UCSD-AML1 (cell line): ENCODE data around the gene ELMO1.

Source experiments
- DNase-seq: peaks from one replicate; lab custom pipeline; 2025; ENCODE audit not compliant: unreplicated experiment; lab: John Stamatoyannopoulos, UW

ELMO1 gene

GRCh38 chr7:37198041-37198905 is 250.4 kb downstream of the ELMO1 start:
- no peak for DNase-seq

- no peak for DNase-seq
Observed at GRCh38 chr7:37197108-37197507, 251.6 kb downstream of the ELMO1 start.

DNA sequence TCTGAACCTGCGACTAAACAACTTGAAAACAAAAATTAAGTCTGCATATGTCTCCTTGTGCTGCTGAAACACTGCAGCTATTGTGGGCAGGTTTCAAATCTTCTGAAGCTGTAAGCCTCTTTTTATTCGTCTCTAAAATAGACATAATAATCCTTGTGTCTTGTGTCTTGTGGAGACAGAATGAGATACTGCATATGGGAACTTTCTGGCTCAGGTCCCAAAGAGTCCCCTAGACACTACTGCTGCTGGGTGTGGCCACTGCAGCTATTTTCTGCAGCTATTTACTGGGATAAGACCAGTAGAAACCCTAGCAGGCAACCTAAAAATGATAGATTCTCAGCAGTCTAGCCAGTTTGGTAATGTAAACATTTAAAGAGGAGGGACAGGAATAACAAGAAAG is 252.0 kb downstream of the ELMO1 start:
- no peak for DNase-seq

- no peak for DNase-seq
Observed at GRCh38 chr7:37195388-37195787, 253.3 kb downstream of the ELMO1 start.

DNA sequence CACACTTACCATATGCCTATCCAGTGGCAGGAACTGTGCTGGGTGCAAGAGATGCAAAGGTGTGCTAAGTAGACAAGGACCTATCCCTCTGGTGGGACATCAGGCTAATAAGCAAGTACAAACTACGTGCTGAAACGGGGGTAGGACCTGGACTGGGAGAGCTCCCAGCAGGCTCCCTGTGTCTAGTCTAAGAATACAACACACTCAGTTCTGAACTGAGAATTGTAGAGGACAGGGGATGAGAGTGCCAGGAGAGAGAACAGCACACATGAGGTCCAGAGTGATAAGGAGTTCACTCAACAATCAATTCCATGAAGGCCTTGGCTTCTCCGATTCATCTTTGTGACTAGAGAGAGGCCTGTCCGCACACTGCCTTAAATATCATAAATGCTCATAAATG is 253.7 kb downstream of the ELMO1 start:
- DNase-seq, result no peak

- no peak for DNase-seq
Observed at GRCh38 chr7:37193775-37194135, 254.9 kb downstream of the ELMO1 start.

GRCh38 chr7:37193087-37193774 is 255.4 kb downstream of the ELMO1 start:
- no peak for DNase-seq

DNA sequence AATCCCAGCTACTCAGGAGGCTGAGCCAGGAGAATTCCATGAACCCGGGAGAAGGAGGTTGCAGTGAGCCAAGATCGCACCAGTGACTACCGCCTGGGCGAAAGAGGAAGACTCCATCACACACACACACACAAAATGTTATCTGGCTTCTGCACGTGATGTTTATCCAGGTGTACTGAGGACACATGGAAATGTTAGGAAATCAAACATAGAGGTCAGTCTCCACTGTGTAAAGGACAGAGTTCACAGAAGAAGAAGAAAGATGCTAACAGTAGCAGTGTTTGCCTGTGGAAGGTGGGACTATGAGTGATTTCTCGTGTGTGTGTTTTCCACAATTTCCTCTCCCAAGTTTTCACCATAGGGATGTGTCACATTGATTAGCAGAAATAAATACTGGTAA is 256.9 kb downstream of the ELMO1 start:
- no peak for DNase-seq

- no peak for DNase-seq
Observed at GRCh38 chr7:37187179-37187578, 261.5 kb downstream of the ELMO1 start.

GRCh38 chr7:37186753-37187152 is 261.9 kb downstream of the ELMO1 start:
- no peak for DNase-seq

DNA sequence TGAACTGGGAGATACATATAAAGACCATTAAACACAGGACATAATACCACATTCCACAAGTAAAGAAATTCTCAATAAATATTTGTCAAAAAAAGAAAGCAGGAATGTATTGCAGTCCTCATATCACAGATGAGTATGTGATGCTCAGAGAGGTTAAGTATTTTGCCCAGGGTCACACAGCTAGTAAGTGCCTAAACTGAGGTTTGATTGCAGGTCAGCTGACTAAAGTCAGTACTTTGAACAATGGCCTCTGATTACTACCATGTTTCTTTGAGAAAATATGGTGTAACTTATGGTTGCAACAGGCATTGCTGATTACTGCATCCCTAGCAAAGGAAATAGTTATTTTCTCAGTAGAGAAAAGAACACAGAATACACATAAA is 267.1 kb downstream of the ELMO1 start:
- DNase-seq, result no peak

DNA sequence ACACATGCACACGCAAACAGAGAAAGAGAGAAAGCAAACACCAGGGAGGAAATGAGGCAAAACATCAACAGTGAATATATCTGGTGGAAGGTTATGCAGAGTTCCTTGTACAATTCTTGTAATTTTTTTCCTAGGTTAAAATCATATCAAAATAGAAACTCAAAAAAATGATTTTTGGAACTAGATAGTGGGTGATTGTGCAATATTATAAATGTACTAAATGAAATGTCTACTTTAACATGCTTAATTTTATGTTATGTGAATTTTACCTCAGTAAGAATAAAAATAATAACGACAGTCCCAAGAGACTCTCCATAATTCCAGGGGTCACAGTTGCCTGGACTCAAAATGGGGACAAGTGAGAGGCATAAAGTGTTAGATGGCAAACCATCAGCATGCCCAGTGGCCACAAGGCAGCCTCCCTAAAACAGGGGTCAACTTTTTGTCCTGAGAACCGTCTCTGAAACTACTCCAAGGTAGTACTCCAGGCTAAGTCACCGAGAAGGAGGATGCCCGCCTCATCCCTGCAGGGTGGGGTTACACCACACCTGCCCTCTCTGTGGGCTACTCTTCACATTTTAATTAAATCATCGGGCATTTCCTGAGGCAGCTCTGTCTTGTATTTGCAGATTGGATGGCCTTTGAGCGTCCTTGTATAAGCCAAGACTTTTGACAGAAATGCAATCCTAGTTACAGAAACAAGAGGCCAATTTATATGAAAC is 267.7 kb downstream of the ELMO1 start:
- no peak for DNase-seq

DNA sequence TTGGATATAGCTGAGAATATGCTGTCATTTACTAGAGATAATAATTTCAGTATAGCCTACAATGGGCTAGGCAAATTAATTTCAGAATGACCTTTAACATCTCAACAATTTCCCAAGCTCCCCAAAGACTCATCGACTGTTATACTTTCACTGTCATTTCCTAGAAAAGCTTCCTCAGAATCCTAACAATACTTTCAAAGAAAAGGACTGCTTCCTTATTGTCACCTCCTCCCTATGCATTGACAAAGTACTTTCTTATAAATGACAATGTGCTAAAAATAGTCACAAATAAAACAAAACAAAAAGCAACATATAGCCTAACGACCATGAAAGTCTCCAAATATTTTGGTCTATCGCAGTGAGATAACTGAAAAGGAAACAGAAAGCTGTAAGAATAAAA is 272.6 kb downstream of the ELMO1 start:
- no peak for DNase-seq

- no peak for DNase-seq
Observed at GRCh38 chr7:37174460-37174859, 274.2 kb downstream of the ELMO1 start.

- DNase-seq, result no peak
Observed at GRCh38 chr7:37173670-37174069, 275.0 kb downstream of the ELMO1 start.

DNA sequence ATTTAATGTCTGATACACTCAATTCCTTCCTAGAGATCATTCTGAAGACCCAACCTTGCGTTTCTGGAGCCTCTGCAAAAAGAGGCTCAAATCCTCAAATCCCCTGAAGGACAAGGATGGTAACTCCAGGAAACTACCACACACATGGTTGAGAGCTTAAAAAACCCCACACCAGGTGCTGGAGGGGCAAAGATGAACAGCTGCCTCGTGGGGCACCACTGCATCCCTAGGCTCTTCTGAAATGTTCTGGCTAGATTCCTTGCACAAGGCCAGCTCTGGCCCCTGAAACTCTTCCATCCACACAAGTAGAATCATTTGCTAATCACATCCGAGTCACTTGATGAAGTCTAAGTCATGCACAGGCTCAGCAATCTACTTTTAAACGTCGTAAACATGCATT is 286.6 kb downstream of the ELMO1 start:
- no peak for DNase-seq

DNA sequence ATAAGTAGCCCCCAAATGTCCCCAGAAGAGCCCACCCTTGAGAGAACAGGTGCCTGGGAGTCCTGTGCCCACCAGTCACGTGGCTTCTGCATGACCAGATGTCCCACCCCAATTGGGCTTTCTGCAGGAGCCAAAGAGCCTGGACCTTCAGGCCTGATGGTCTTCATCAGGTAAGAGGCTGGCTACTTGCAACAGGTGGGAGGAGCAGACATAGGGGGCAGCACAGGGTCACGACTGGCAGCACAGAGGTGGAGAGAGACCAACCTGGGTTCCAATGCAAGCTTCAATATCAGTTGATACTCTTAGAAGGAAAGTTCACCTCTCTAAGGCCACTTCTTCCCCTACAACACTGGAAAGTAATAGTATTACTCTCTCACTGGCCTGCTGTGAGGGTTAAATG is 288.0 kb downstream of the ELMO1 start:
- DNase-seq, result no peak

- no peak for DNase-seq
Observed at GRCh38 chr7:37153376-37153775, 295.3 kb downstream of the ELMO1 start.

- DNase-seq, result no peak
Observed at GRCh38 chr7:37151741-37152413, 296.8 kb downstream of the ELMO1 start.

DNA sequence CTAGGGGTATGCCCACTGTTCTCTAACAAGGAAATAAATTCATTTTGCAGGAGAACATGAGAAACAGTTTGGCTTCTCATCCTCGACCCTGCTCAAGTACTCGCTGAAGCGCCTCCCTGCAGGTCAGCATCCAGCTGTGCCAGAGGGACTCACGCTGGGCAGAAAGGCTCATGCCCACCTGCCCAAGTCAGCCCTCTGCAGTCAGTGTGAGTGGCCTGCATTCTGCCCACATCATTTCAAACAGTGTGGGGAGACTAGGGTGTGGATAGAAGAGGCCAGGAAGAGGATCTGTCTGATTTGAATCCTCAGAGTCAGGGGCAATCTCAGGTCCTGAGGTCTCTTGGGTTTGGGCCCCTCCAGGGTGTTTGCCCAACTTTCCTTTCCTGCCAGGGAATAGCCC is 297.8 kb downstream of the ELMO1 start:
- DNase-seq, result no peak

DNA sequence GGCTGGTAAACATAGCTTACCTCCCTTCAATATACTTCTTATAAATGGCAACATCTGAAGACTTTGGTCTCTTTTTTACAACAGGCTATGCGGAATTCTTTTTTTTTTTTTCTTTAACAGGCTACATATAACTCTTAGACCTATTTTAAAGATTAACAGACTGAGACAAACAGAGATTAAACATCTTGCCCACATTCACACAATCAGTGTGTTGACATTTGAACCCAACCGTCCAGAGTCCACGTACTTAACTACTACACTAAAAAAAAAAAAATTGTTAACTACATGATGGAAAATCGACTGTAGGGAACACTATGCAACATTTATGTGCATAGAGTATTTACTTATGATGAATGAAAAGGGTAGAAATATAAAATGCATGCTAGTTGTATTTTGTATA is 298.5 kb downstream of the ELMO1 start:
- no peak for DNase-seq

DNA sequence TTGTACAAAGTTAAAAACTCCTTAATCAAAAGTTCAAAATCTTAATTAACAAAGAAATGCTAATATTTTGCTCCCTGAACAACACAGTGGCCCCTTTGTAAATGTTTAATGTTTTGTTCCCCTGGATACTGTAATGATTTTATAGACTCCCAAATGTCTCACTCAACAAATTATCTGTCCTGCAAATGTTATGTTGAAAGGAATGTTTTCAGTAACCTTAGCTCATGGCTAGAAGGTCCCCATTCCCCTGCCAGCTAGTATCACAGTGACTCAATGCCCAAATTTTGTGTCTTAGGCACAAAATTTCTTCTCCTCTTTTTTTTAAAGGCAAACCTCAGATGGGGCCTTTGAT is 298.9 kb downstream of the ELMO1 start:
- DNase-seq, result no peak
